Purkinje cell (primary cell): ENCODE measurements around the gene ERLIN1. TPM values are rescaled to one million over a fixed set of nuclear protein-coding genes. Genes with fewer than 3 reads are reported as not detected.

Source experiments
- polyA plus RNA-seq: library from polyadenylated mRNA; unstranded; fragments of >200 nt; fragmentation: Nextera tagmentation; gene quantifications from 2 replicates; pipeline ENCODE4 v1.2.1, GENCODE V29; 2014

ERLIN1 gene
- 5.8 and 7.7 TPM in 2 replicates for polyA plus RNA-seq

DNA sequence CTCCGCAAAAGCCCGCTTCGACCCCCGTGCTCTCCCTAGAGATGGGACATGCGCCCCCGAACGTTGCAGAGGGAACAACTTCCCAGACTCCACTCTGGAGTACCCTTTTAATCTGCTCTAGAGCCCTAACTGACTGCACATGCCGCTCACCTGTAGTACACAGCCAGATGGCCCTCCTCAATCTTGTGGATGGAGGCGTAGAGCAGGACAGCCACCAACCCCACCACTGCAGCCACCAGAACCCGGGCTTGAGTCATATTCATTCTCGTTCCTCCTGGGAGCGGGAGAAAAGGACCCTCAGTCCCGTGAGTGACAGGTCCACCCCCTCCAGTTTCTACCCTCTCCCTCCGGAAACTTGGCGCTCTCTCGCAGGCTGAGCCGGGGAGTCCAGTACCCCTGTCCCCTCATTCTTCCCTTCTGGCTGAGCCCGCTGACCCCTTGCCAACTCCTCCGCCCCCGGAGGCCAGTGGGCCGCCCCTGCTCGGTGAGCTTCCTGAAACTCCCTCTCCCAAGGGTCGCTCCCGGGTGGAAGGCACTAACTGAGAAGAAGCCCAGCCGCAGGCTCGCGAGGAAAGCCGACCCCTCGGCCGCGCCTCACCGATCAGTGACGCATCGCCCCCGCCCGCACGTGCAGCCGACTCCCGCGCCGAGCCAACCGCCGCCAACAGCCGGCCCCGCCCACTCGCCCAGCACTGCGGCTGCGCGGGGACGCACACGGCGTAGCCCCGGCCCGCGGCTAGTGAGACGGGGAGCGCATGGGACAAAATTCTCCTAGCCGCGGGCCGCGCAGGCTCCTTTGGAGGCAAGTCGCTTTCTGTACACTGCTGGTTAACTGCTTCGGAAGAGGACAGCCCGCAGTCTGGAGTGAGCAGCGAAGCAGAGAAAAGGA lies at the start of gene ERLIN1:
TSS of gene ERLIN1 (minus strand) at position 666 of the 889 bp plus-strand sequence. CDS start at position 263, 403 bp downstream.

Other genes with a start within 250 kb of the ERLIN1 start
- gene DNMBP, start 176.1 kb downstream of the ERLIN1 start, polyA plus RNA-seq: 1.9 and 3.4 TPM in 2 replicates
- not detected in 2 replicates for gene CPN1, start 104.2 kb downstream of the ERLIN1 start, polyA plus RNA-seq
- gene CHUK, start 43.6 kb upstream of the ERLIN1 start, polyA plus RNA-seq: 2.9 and 5.1 TPM in 2 replicates
- 8.7 and 14.4 TPM in 2 replicates for gene CWF19L1, start 81.6 kb upstream of the ERLIN1 start, polyA plus RNA-seq
- gene BLOC1S2, start 100.7 kb upstream of the ERLIN1 start, polyA plus RNA-seq: 77.1 and 130 TPM in 2 replicates
- gene PKD2L1, start 144.2 kb upstream of the ERLIN1 start, polyA plus RNA-seq: not detected in 2 replicates
- 18.9 and 20.9 TPM in 2 replicates for gene SCD, start 161.2 kb upstream of the ERLIN1 start, polyA plus RNA-seq